Activated naive CD8-positive, alpha-beta T cell treated with anti-CD3 and anti-CD28 coated beads for 36 hours (primary cell): ENCODE results near the gene NPAS2. TPM values are rescaled to one million over a fixed set of nuclear protein-coding genes. Genes with fewer than 3 reads are reported as not detected.

Experiments
- DNase-seq: peaks from one replicate; pipeline ENCODE4 v3.0.0; 2021
- H3K27ac Mint-ChIP-seq: one replicate; pipeline ENCODE4 v1.8.0; 2022; ENCODE audit warnings: mild to moderate bottlenecking, moderate library complexity, mixed read lengths
- H3K27me3 Mint-ChIP-seq: one replicate; pipeline ENCODE4 v1.8.0; 2022; ENCODE audit warnings: mild to moderate bottlenecking, mixed read lengths
- H3K36me3 Mint-ChIP-seq: one replicate; pipeline ENCODE4 v1.8.0; 2021; ENCODE audit warnings: mild to moderate bottlenecking, mixed read lengths
- H3K4me1 Mint-ChIP-seq: one replicate; pipeline ENCODE4 v1.8.0; 2021; ENCODE audit warnings: mixed read lengths
- H3K4me3 Mint-ChIP-seq: one replicate; pipeline ENCODE4 v1.8.0; 2022; ENCODE audit warnings: mild to moderate bottlenecking, moderate library complexity, mixed read lengths
- H3K9me3 Mint-ChIP-seq: one replicate; pipeline ENCODE4 v1.8.0; 2022; ENCODE audit warnings: mixed read lengths
- total RNA-seq, 2 experiments: library from RNA; stranded (reverse); gene quantifications; one replicate each; pipeline ENCODE4 v1.2.3, GENCODE V29; 2021

Gene NPAS2
- total RNA-seq, 2 experiments from 2014 or later: 7.3 to 9.3 TPM

DNA sequence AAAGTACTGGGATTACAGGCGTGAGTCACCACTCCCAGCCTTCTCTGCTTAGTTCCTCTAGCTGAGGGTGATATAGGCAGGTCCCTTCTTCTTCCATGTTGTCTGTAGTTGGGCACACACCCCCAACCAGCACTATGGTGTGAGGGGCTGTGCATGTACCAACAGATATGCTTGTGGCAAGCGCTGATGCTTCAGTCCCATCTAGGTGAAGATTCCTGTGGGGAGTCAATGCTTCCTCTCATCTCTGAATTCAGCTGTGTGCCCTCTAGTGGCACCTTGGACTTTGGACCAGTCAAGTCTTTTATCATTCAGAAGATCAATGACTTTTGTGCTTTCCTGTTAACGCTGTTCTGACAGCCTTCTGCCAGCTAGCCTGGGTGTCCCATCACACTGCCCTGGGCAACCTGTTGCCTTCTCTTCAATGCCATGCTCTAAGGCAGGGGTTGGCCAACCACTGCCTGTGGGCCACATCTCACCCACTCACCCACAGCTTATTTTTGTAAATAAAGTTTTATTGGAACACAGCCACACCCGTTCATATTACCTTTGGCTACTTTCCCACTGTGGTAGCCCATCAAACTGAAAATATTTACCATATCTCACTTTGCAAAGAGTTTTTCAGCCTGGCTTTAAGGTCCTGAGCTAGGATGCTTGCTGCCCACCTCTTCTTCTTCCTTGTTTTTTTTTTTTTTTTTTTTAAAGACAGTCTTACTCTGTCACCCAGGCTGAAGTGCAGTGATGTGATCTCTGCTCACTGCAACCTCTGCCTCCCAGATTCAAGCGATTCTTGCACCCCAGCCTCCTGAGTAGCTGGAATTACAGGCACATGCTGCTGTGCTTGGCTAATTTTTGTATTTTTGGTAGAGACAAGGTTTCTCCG, 51.0 kb downstream of the NPAS2 start:
- Mint-ChIP-seq H3K27me3 (no peaks in the 10 kb centered on the region), H3K9me3 (peaks cover 17% of the 10 kb centered on the region), H3K27ac (no peak overlapping the region), H3K4me1 (peaks cover 2% of the 10 kb centered on the region), H3K4me3 (no peak overlapping the region), H3K36me3 (peaks cover 11% of the 10 kb centered on the region)
- DNase-seq: no peak

DNA sequence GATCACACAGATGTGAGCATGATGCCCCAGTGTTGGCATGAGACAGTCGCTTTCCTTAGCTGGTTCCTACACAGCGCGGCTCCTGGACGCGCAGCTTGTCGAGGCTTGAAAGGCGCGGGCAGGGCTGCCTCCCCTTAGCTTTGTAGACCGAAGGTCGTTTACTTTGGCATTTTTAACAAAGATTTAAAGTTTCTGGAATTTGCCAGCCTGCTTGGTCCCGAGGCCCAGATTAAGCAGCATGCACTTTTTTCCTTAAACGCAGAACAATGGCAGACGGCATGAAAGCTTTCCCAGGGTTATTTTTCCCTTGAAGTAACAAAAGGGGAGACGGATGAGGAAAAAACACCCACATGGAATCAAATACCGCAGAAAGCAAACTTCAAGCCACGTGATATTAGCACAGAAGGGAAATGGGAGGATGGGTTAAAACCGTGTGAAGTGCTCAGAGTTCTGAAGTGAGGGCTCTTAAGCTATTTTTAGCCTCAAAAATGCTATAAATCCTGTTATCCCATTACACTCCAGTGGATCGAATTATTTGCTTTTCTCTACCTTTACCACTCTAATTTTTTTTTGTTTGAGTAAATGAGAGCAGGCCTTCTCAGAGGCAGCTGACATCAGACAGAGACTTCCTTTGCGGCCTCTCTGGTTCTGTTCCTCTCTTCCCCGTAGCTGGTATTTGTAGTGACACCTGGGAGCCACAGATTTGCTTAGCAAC, 55.7 kb downstream of the NPAS2 start:
- Mint-ChIP-seq H3K27me3 (no peaks in the 10 kb centered on the region), H3K27ac (no peak overlapping the region), H3K4me3 (no peak overlapping the region), H3K9me3 (no peaks in the 10 kb centered on the region), H3K4me1 (peaks cover 4% of the 10 kb centered on the region), H3K36me3 (no peaks in the 10 kb centered on the region)
- DNase-seq: no peak

DNA sequence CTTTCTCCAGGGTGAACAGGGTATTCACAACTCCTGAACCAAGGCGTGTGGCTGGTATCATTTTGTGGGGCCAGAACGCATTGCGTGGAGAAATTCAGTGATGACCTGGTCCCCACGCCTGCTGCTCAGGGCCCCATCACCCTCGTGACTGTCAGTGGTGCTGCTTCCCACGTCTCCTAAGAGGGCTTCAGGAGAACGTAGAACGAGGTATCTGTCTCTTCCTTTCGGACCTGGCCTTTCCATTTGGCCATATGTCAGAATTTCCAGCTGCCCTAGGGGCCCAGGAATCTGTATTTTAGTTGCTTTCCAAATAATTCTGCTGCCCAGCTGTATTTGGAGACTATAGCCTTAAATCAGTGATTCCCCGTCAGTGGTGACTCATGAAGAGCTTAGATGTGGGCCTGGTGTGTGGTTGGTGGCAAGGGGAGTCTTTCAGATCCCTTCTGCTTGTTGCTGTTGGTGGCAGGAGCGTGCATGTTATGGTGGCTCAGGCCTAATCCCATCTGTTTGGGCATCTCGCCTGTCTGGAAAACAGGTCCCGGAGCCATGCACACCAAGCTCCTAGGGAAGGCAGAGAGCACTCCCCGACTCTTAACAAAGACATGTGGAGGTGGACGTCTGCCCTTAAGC, 56.4 kb downstream of the NPAS2 start:
- peaks cover 4% of the 10 kb centered on the region for H3K4me1 Mint-ChIP-seq
- H3K36me3 Mint-ChIP-seq: no peaks in the 10 kb centered on the region
- no peaks in the 10 kb centered on the region for H3K27me3 Mint-ChIP-seq
- no peak overlapping the region for H3K27ac Mint-ChIP-seq
- H3K4me3 Mint-ChIP-seq: no peak overlapping the region
- no peaks in the 10 kb centered on the region for H3K9me3 Mint-ChIP-seq
- no peak for DNase-seq

DNA sequence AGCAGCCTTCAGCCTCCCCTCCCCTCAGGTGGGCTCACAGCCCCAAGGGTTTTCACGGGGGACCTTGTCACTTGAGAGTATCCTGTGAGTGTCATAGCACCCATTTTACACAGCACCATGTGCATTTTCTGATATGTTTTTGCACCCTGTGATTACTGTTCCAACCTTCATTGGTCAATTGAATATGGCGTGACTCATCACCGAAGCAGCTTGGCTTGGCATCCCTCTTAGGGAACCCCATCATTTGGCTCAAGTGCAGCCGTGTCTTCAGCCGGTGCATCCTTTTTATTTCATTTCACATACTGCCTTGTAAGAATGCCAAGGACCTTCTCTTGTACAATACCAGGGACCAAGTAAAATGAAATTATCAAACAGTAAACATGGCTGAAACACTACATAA, 57.6 kb downstream of the NPAS2 start:
- no peak overlapping the region for H3K27ac Mint-ChIP-seq
- no peaks in the 10 kb centered on the region for H3K27me3 Mint-ChIP-seq

DNA sequence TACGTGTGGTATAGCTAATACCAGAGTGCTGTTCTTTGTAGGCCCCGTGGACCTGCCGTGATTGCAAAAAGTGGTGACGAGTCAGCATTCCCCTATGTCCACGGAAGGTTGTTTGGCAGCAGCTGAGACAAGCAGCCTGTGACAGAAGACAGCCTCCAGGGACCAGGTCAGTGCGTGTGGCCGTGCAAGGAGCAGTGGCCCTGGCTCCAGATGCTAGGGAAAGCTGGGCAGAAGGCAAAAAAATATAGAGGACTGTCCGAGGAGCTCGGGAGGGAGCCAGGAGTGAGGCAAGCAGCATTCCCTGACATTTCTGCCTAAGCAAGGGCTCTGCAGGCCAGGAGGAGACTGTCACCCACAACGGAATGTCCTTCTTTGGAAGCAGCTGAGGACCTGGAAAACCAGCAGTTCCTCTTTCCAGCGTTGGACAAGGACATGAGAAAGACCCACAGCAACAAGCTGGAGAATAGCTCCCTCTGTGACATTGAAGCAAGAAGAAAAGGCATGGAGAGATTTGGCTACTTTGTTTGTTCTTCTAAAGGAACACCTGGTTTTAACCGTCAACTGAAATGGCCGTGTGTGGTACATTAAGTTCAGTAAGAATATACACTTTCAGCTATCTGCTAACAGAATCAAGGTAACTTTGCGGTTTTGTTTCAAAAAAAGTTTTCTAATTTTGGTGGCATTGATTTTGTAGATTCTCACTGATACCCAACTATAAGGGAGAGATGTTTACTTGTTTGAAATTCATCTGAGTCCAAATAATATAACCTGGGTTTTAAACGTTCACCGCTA, 58.3 kb downstream of the NPAS2 start:
- Mint-ChIP-seq H3K36me3 (no peaks in the 10 kb centered on the region), H3K27me3 (no peaks in the 10 kb centered on the region), H3K4me1 (peaks cover 10% of the 10 kb centered on the region), H3K9me3 (no peaks in the 10 kb centered on the region), H3K27ac (no peak overlapping the region), H3K4me3 (no peak overlapping the region)
- DNase-seq: no peak

More for the DNA sequence above, 57.6 kb downstream of the NPAS2 start:
- Mint-ChIP-seq H3K36me3 (no peaks in the 10 kb centered on the region), H3K9me3 (no peaks in the 10 kb centered on the region), H3K4me1 (peaks cover 5% of the 10 kb centered on the region), H3K4me3 (no peak overlapping the region)
- no peak for DNase-seq

DNA sequence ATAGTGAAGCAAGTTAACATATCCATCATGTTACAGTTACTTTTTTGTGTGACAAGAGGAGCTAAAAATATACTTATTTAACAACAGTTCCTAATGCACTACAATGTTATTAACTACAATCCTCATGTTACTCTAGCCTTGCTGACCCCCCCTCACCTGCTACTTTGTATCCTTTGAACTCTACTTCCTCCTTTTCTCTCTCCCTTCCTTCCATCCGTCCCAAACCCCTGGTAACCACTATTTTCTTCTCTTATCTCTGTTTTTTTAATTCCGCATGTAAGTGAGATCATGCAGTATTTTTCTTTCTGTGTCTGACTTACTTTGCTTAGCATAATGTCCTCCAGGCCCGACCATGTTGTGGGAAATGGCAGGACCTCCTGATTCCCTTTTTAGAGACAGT, 59.4 kb downstream of the NPAS2 start:
- no peaks in the 10 kb centered on the region for H3K36me3 Mint-ChIP-seq
- H3K9me3 Mint-ChIP-seq: no peaks in the 10 kb centered on the region
- H3K27me3 Mint-ChIP-seq: no peaks in the 10 kb centered on the region
- no peak overlapping the region for H3K4me3 Mint-ChIP-seq
- H3K27ac Mint-ChIP-seq: no peak overlapping the region
- no peak for DNase-seq
- H3K4me1 Mint-ChIP-seq: peaks cover 16% of the 10 kb centered on the region

DNA sequence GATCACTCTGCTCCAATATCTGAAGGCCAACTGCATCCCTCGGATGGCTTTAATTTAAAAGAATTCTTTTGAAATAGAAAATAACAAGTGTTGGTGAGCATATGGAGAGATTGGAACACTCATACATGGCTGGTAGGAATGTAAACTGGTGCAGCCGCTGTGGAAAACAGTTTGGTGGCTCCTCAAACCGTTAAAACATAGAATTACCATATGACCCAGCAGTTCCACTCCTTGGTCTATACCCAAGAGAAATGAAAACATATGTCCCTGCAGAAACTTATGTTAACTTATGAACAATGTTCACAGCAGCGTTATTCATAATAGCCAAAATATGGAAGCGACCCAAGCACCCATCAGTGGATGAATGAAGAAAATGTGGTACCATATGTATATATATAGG, 60.1 kb downstream of the NPAS2 start:
- no peak for DNase-seq
- H3K4me1 Mint-ChIP-seq: peaks cover 16% of the 10 kb centered on the region
- H3K27me3 Mint-ChIP-seq: no peaks in the 10 kb centered on the region
- no peaks in the 10 kb centered on the region for H3K36me3 Mint-ChIP-seq
- no peaks in the 10 kb centered on the region for H3K9me3 Mint-ChIP-seq
- H3K27ac Mint-ChIP-seq: no peak overlapping the region
- H3K4me3 Mint-ChIP-seq: no peak overlapping the region

DNA sequence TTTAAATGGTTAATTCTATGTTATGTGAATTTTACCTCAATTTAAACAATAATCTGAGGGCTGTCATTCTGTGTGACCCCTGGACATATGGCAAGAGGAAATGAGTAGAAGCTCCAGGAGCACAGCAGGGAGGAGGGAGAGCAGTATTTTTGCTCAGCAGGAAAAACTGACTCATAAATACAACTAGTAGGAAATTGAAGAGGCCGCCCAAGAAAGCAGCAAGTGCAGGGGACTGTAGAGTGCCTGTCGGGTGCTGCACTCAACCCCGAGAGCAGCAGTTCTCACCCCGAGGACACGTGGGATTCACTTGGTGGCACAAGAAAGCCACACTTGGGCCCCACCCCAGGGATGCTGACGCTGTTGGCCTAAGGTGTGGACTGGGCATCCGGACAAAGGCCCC, 60.8 kb downstream of the NPAS2 start:
- DNase-seq: no peak
- no peaks in the 10 kb centered on the region for H3K27me3 Mint-ChIP-seq
- no peak overlapping the region for H3K4me3 Mint-ChIP-seq
- H3K36me3 Mint-ChIP-seq: no peaks in the 10 kb centered on the region
- H3K27ac Mint-ChIP-seq: no peak overlapping the region
- H3K9me3 Mint-ChIP-seq: no peaks in the 10 kb centered on the region
- H3K4me1 Mint-ChIP-seq: peaks cover 14% of the 10 kb centered on the region

DNA sequence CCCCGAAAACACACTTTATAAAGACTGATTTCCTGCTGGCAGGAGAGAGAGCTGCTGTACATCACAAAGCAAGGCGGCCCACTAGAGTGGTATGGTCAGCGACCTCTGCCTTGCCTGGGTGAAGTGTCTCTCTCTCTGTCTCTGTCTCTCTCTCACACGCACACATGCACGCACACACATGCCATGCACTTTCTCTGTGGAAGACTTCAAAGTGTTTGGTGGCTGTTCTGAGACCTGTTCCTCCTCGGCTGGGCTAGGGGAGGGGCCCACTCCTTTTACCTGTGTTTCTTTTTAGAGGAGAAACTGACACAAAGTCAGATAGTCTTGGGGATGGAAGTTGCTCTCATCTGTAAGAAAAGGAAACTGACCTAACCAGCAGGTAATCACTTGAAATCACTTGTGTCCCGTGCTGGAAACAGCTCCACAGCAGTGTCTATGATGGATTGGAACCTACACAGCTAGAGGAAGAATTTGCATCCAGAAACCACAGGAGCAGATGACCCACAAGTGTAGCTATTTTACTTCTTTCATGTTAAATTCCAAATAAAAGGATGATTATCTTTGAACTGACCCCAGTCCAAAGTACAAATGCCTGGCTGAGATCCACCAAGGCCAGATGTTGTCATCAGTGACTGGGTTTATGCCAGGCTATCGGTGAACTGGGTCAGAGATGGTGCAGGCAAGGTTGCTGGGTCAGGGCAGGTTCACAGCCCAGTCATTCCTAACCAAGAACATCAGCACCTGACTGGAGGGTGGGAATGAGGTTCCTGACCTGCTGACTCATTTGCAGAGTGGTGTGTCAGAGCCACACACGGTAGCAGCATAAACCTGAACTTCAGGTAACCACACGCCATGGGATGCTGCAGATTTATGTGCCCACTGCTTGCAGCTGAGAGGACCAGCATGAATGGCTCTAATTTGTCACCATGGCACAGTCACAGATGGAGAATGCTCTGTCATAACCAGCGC, 63.0 kb downstream of the NPAS2 start:
- H3K36me3 Mint-ChIP-seq: no peaks in the 10 kb centered on the region
- H3K4me1 Mint-ChIP-seq: peaks cover 12% of the 10 kb centered on the region
- H3K27me3 Mint-ChIP-seq: no peaks in the 10 kb centered on the region
- no peak for DNase-seq
- no peak overlapping the region for H3K27ac Mint-ChIP-seq
- H3K9me3 Mint-ChIP-seq: no peaks in the 10 kb centered on the region
- no peak overlapping the region for H3K4me3 Mint-ChIP-seq

DNA sequence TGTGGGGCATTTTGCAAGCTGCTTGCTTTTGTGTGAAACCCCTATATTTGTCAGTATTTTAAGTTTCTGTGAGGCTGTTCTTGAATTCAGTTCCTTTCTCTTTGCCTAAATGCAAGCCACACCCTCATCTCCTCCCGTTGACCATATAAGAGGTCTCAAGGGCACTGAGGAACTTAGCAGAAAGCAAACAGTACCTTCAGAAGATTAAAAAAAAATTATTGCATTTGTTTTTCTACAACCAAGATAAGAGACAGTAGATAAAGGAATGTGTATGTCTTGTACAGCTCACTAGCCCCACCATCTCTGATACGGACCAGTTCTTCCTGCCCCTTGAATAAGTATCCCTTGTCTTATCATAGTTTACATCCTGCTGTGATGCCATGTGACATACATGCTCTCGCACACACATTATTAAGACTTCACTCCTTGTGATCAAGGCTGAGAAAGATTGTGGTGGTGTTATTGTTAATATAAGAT, 64.2 kb downstream of the NPAS2 start:
- Mint-ChIP-seq H3K27ac (no peak overlapping the region), H3K36me3 (no peaks in the 10 kb centered on the region), H3K4me1 (peaks cover 12% of the 10 kb centered on the region), H3K9me3 (no peaks in the 10 kb centered on the region), H3K27me3 (no peaks in the 10 kb centered on the region), H3K4me3 (no peak overlapping the region)
- no peak for DNase-seq

DNA sequence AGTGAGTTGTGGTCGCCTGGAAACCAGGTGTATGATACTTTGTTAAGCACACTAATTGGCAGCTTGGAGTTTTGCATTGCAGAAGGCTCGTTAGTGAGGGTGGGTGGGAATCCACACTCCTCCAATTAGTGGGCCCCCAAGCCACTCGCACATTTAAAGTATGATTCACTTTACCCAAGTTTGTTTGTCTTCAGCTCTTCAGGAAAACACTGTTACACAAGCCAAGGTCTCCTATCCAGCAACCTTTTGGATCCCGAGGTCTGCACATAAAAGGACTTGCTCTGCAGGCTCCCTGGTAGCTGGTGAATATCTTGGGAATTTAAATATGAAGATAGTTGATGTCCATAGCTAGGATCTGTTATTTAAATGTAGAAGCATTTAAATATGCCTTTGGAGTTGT, 66.1 kb downstream of the NPAS2 start:
- no peak overlapping the region for H3K4me3 Mint-ChIP-seq
- H3K9me3 Mint-ChIP-seq: no peaks in the 10 kb centered on the region
- H3K36me3 Mint-ChIP-seq: no peaks in the 10 kb centered on the region
- no peak for DNase-seq
- no peaks in the 10 kb centered on the region for H3K27me3 Mint-ChIP-seq
- no peak overlapping the region for H3K27ac Mint-ChIP-seq
- peaks cover 12% of the 10 kb centered on the region for H3K4me1 Mint-ChIP-seq

DNA sequence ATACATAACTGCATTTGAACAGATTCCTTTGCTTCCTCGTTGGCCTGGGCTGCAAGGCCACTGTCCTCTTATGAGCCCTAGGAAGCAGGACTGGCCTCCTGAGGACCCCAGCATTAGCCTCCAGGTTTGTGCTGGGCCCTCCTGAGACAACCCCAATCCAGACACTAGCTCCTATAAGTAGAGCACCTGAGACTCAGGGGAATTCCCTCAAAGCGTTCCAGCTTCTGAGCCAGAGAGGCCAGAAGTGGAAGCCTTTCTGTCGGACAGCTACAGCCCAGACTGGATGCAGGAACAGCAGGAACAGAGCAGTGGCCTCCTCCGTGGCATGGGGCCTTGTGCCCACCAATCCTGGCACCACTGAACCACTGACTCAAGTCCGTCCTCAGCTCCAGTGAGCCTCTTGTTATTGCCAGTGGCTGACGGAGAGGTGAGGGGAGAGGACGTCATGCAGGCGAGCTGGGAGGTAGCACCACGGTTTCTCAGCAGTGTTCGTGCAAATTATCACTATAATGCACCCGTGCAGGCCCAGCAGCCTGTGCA, 67.2 kb downstream of the NPAS2 start:
- no peak overlapping the region for H3K27ac Mint-ChIP-seq
- DNase-seq: no peak
- no peaks in the 10 kb centered on the region for H3K27me3 Mint-ChIP-seq
- no peaks in the 10 kb centered on the region for H3K36me3 Mint-ChIP-seq
- H3K9me3 Mint-ChIP-seq: no peaks in the 10 kb centered on the region
- H3K4me1 Mint-ChIP-seq: peaks cover 14% of the 10 kb centered on the region
- no peak overlapping the region for H3K4me3 Mint-ChIP-seq

DNA sequence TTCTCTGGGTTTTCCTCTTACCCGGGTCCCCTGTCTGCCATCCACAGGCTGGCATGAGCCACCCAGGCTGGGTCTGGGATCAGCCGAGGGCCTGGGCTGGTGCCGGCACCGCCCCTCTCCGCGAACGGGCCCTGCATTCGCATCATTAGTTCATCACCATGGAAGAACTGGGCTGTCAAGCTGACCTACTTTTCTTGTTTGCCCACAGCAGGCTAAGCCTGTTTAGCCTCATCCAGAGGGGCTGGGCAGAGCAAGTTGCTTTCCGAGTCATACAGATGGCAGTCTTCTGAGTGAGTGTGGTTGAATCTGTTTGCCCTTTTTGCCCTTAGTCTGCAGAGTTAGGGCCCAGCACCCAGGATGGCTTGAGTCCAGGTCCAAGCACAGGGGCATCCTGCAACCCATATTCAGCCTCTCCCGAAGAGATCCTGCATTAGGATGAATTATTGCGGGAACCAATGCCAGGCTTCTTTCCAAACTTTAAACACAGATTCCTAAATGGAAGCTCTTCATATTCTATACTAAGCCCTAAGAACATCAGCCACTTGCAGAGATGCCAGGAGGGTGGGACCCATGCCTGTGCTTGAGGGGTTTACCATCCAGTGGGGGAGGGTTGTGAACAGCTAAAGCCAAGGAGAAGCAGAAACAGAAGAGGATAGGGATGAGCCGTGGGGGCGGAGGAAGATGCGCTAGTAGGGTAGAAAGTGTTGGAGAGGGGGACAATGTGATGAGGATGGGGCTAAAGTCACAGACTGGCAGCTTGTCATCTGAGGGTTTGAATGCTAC, 68.0 kb downstream of the NPAS2 start:
- H3K36me3 Mint-ChIP-seq: no peaks in the 10 kb centered on the region
- no peaks in the 10 kb centered on the region for H3K9me3 Mint-ChIP-seq
- H3K4me3 Mint-ChIP-seq: no peak overlapping the region
- H3K4me1 Mint-ChIP-seq: peaks cover 10% of the 10 kb centered on the region
- no peak overlapping the region for H3K27ac Mint-ChIP-seq
- H3K27me3 Mint-ChIP-seq: no peaks in the 10 kb centered on the region
- no peak for DNase-seq
